Stimulated activated naive B cell treated with anti-CD40 and anti-IgM and Interleukin-4, amounts not matched to agents 10 μg/mL and 1 μg/mL and 100 μg/mL, for 72 hours (primary cell): ENCODE data around the gene AGTR2.
"Not testable (repeated sequence)": the region's sequence is repeated elsewhere in the genome, so short reads cannot be mapped to it uniquely, and the experiment has no call there.

Experiments
- ATAC-seq, 2 donors: fragments of 150-1000 bp; cut with Tn5 transposase; replicated peaks; 2 replicates each; pipeline ENCODE4 v1.10.0; 2021; ENCODE audit warnings: moderate library complexity in 1 of 2
- DNase-seq: peaks from one replicate; pipeline ENCODE4 v3.0.0; 2021
- H3K27ac Mint-ChIP-seq: one replicate; pipeline ENCODE4 v1.8.0; 2022; ENCODE audit warnings: mild to moderate bottlenecking, mixed read lengths
- H3K27me3 Mint-ChIP-seq, 2 donors: one replicate each; pipeline ENCODE4 v1.8.0; 2022; ENCODE audit warnings: mixed read lengths in 2 of 2
- H3K36me3 Mint-ChIP-seq, 2 donors: one replicate each; pipeline ENCODE4 v1.8.0; 2022; ENCODE audit warnings: mixed read lengths in 2 of 2, mild to moderate bottlenecking in 1 of 2
- H3K4me1 Mint-ChIP-seq, 2 donors: one replicate each; pipeline ENCODE4 v1.8.0; 2022; ENCODE audit warnings: mixed read lengths in 2 of 2, mild to moderate bottlenecking in 1 of 2
- H3K4me3 Mint-ChIP-seq, 2 donors: one replicate each; pipeline ENCODE4 v1.8.0; 2022; ENCODE audit warnings: mild to moderate bottlenecking in 2 of 2, mixed read lengths in 2 of 2, moderate library complexity in 1 of 2
- H3K9me3 Mint-ChIP-seq, 2 donors: one replicate each; pipeline ENCODE4 v1.8.0; 2022; ENCODE audit warnings: mixed read lengths in 2 of 2, mild to moderate bottlenecking in 1 of 2

Gene AGTR2, protein sequence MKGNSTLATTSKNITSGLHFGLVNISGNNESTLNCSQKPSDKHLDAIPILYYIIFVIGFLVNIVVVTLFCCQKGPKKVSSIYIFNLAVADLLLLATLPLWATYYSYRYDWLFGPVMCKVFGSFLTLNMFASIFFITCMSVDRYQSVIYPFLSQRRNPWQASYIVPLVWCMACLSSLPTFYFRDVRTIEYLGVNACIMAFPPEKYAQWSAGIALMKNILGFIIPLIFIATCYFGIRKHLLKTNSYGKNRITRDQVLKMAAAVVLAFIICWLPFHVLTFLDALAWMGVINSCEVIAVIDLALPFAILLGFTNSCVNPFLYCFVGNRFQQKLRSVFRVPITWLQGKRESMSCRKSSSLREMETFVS

DNA sequence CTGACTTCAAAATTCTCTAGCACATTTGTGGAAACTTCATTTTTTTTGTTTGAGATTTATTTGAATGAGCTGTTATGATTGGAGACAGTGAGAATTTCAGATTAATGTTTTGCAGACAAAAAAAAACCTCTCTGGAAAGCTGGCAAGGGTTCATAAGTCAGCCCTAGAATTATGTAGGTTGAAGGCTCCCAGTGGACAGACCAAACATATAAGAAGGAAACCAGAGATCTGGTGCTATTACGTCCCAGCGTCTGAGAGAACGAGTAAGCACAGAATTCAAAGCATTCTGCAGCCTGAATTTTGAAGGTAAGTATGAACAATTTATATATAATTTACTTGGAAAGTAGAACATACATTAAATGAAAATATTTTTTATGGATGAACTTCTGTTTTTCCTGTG lies at the start of gene AGTR2:
Gene AGTR2 (plus strand): TSS at position 234 of the 400 bp plus-strand sequence. CDS start 1,537 bp downstream, outside the sequence.
- no peaks in the 10 kb centered on the region for H3K36me3 Mint-ChIP-seq

DNA sequence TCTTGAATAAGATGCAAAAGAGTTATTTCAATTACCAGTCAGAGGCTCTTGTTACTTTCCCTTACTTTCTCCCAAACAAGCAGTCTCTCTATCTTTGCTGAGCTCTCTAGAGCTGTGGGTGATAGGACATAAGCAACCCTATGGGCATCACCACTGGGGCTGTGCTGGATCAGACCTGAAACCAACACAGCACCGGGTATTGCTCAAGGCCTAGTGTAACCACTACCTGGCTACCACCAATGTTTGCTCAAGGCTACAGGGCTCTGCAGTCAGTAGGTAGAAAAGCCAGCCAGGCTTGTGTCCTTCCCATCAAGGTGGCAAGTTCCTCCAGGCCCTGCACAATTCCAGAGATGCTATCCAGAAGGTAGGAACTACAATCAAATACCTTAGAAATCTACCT lies 35.3 kb upstream of the AGTR2 start:
- Mint-ChIP-seq H3K9me3 (peaks cover 0 to 1% of the 10 kb centered on the region in 2 donors), H3K36me3 (no peaks in the 10 kb centered on the region), H3K4me3 (no peak overlapping the region), H3K27me3 (no peaks in the 10 kb centered on the region), H3K27ac (no peak overlapping the region), H3K4me1 (no peaks in the 10 kb centered on the region)
- DNase-seq, result no peak
- no peak for ATAC-seq

More for the DNA sequence above, at the start of gene AGTR2:
- Mint-ChIP-seq H3K27ac (no peak within 1 kb of the TSS), H3K9me3 (peaks cover 0 to 3% of the 10 kb centered on the region in 2 donors), H3K4me3 (no peak within 1 kb of the TSS), H3K4me1 (no peaks in the 10 kb centered on the region), H3K27me3 (no peaks in the 10 kb centered on the region)
- DNase-seq (no peak), ATAC-seq (no peak)

DNA sequence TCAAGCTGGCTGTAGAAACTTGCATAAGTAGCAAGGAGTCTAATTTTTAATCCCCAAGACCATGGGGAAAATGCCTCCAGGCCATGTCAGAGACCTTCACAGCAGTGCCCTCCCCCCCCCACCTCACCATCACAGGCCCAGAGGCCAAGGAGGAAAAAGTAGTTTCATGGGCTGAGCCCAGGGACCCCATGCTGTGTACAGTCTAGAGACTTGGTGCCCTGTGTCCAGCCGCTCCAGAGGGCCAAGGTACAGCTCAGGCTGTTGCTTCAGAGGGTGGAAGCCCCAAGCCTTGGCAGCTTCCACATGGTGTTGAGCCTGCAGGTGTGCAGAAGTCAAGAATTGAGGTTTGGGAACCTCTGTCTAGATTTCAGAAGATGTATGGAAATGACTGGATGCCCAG lies 29.3 kb upstream of the AGTR2 start:
- H3K9me3 Mint-ChIP-seq, H3K36me3 Mint-ChIP-seq, H3K27ac Mint-ChIP-seq, H3K4me3 Mint-ChIP-seq, DNase-seq, H3K4me1 Mint-ChIP-seq, H3K27me3 Mint-ChIP-seq, ATAC-seq: not testable (repeated sequence)

DNA sequence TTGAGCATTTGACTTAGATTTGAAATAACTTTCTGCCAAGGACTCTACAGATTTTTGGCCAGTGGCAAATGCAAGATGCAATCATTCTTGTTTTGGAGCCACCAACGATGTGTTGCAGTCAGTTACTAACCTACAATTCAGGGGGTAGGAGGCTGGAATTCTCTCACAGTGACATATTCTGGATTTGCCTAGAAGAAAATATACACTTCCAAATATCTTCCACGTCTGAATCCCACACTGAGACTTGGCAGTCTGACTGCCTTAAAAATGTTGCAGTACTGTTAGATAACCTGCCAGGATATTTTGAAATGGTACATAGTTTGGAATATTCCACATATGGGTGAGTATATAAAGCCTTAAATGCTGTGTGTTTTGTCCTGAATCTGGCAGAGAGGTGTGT lies 27.6 kb upstream of the AGTR2 start:
- ATAC-seq (no peak), DNase-seq (no peak)
- no peaks in the 10 kb centered on the region for H3K9me3 Mint-ChIP-seq
- no peak overlapping the region for H3K27ac Mint-ChIP-seq
- H3K4me1 Mint-ChIP-seq, result no peaks in the 10 kb centered on the region
- H3K27me3 Mint-ChIP-seq, result no peaks in the 10 kb centered on the region
- no peak overlapping the region for H3K4me3 Mint-ChIP-seq
- no peaks in the 10 kb centered on the region for H3K36me3 Mint-ChIP-seq

DNA sequence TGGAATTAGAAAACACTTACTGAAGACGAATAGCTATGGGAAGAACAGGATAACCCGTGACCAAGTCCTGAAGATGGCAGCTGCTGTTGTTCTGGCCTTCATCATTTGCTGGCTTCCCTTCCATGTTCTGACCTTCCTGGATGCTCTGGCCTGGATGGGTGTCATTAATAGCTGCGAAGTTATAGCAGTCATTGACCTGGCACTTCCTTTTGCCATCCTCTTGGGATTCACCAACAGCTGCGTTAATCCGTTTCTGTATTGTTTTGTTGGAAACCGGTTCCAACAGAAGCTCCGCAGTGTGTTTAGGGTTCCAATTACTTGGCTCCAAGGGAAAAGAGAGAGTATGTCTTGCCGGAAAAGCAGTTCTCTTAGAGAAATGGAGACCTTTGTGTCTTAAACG lies 2.4 kb downstream of the AGTR2 start:
- DNase-seq (no peak), ATAC-seq (no peak)
- Mint-ChIP-seq H3K4me1 (no peaks in the 10 kb centered on the region), H3K27ac (no peak overlapping the region), H3K4me3 (no peak overlapping the region), H3K36me3 (no peaks in the 10 kb centered on the region), H3K27me3 (no peaks in the 10 kb centered on the region), H3K9me3 (peaks cover 0 to 2% of the 10 kb centered on the region in 2 donors)

DNA sequence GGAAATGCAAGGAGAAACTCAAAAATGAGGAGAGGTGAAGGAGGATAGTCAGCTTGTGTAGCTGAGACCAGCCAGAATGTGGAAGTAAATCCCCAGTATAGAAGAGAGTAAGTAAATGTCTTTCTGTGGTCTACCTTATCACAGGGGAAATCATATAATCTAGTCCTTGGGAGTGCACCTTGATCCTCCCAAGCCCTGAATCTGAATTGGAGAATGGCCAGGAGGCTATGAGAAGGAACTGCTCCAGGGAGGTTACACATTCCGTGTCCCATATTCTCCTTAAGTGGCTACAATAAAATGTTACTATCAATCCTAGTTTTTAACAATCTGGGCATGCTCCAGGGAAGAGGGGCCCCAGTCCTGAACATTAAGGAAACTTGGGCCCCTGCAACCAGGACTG lies 10.8 kb downstream of the AGTR2 start:
- DNase-seq (no peak), ATAC-seq (no peak)
- Mint-ChIP-seq H3K4me3 (no peak overlapping the region), H3K27ac (no peak overlapping the region), H3K36me3 (no peaks in the 10 kb centered on the region), H3K4me1 (no peaks in the 10 kb centered on the region), H3K27me3 (no peaks in the 10 kb centered on the region), H3K9me3 (peaks cover 4 to 5% of the 10 kb centered on the region in 2 donors)

DNA sequence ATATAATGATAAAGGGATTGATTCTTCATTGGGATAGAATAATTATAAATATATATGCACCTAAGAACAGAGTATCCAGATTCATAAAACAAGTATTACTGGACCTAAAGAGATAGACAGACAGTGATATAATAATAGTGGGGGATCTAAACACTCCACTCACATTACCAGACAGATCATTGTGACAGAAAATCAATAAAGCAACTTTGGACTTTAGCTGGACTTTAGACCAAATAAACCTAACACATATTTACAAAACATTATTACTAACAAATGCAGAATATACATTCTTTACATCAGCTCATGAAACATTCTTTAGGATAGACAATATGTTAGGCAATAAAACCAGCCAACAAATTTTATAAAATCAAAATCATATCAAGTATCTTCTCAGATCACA lies 14.6 kb downstream of the AGTR2 start:
- Mint-ChIP-seq H3K27me3 (no peaks in the 10 kb centered on the region), H3K4me1 (no peaks in the 10 kb centered on the region), H3K36me3 (no peaks in the 10 kb centered on the region), H3K9me3 (peaks cover 4 to 5% of the 10 kb centered on the region in 2 donors), H3K27ac (no peak overlapping the region), H3K4me3 (no peak overlapping the region)
- DNase-seq (no peak), ATAC-seq (no peak)

DNA sequence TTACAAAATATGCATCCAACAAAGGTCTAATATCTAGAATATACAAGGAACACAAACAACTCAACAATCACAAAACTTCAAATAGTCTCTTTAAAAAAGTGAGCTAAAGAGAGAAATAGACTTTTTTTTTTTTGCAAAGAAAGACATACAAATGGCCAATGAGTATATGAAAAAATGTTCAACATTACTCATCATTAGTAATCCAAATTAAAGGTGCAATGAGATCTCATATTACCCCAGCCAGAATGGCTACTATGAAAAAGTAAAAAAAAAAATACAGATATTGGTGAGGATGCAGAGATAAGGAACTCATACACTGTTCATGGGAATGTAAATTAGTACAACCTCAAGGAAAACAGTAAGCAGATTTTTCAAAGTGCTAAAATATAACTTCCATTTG lies 24.1 kb downstream of the AGTR2 start:
- H3K36me3 Mint-ChIP-seq, result no peaks in the 10 kb centered on the region
- H3K27ac Mint-ChIP-seq, result no peak overlapping the region
- DNase-seq (no peak), ATAC-seq (no peak)
- no peak overlapping the region for H3K4me3 Mint-ChIP-seq
- peaks cover 3 to 5% of the 10 kb centered on the region in 2 donors for H3K9me3 Mint-ChIP-seq
- no peaks in the 10 kb centered on the region for H3K4me1 Mint-ChIP-seq
- no peaks in the 10 kb centered on the region for H3K27me3 Mint-ChIP-seq

DNA sequence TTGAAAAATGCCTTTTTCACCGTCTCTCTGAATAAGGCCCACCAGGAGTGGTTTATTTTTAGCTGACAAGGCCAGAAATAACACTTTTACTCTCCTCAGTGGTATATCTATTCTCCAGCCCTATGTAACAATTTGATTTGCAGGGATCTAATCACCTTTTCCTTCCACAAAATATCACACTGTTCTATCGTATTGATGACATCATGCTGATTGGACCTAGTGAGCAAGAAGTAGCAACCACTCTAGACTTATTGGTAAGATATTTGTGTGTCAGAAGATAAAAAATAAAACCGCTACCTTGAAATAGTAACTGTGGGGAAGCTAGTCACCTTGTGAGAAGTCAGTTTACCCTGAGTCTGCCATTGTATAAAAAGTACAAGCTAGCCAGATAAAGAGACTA lies 27.7 kb downstream of the AGTR2 start:
- ATAC-seq (no peak), DNase-seq (no peak)
- H3K9me3 Mint-ChIP-seq, result no peaks in the 10 kb centered on the region
- H3K36me3 Mint-ChIP-seq, result no peaks in the 10 kb centered on the region
- no peaks in the 10 kb centered on the region for H3K27me3 Mint-ChIP-seq
- no peak overlapping the region for H3K27ac Mint-ChIP-seq
- H3K4me3 Mint-ChIP-seq, result no peak overlapping the region
- H3K4me1 Mint-ChIP-seq, result no peaks in the 10 kb centered on the region

DNA sequence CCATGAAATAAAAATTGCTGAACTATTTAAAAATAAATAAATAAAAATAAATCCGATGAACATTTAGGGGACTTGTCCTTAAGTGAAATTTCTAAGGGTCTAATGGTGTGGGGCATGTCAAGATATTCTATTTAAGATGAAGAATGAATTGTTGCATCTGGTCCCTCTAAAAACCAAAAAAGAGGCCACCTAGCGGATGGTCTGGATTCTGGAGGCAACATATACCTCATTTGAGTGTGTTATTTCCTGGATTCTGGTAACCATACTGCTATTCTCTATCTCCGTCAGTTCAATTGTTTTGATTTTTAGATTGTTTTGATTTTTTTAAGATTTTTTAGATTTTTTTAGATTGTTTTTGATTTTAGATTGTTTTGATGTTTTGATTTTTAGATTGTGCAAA lies 28.3 kb downstream of the AGTR2 start:
- no peak for DNase-seq
- H3K9me3 Mint-ChIP-seq, result no peaks in the 10 kb centered on the region

DNA sequence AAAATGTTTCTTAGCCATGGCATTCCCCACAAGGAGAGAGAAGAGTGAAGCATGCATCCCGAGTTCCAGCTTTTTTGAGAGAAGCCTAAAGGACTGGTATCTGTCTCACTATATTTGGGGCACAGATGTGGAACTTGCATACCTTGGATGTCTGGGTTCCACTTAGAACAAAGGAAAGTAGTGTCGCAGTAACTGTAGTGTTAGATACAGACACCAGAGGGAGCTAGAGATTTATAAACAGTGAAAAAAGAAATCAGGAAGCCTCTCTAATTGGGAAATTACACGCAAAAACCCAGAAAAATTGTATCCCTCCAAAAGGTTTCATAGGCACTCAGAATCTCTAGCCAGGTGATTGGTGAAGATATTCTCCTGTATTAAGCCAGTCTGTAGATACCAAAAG lies 34.4 kb downstream of the AGTR2 start:
- H3K36me3 Mint-ChIP-seq, result no peaks in the 10 kb centered on the region
- no peak overlapping the region for H3K27ac Mint-ChIP-seq
- DNase-seq (no peak), ATAC-seq (no peak)
- no peaks in the 10 kb centered on the region for H3K4me1 Mint-ChIP-seq
- no peaks in the 10 kb centered on the region for H3K9me3 Mint-ChIP-seq
- H3K4me3 Mint-ChIP-seq, result no peak overlapping the region
- peaks cover 0 to 5% of the 10 kb centered on the region in 2 donors for H3K27me3 Mint-ChIP-seq

More for the DNA sequence above, 28.3 kb downstream of the AGTR2 start:
- H3K36me3 Mint-ChIP-seq, result no peaks in the 10 kb centered on the region
- no peak for ATAC-seq
- no peak overlapping the region for H3K27ac Mint-ChIP-seq
- peaks cover 0 to 3% of the 10 kb centered on the region in 2 donors for H3K27me3 Mint-ChIP-seq
- no peak overlapping the region for H3K4me3 Mint-ChIP-seq
- no peaks in the 10 kb centered on the region for H3K4me1 Mint-ChIP-seq

DNA sequence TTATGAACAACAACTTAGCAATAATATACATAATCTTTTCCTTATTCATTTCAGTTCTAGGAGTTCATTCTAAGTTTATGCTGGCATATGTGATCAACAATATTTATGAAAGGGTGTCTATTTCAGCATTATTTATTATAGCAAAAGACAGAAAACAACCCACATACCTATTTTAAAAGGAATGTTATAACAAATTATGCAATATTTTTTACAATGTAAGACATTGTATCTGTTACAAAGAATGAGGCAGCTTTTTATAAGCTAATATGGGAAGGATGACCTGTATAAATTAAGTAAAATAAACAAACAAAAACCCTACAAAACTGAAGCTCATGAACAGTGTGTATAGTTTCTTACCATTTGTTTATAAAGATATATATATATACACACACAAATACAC lies 42.7 kb downstream of the AGTR2 start:
- ATAC-seq (no peak), DNase-seq (no peak)
- Mint-ChIP-seq H3K27me3 (no peaks in the 10 kb centered on the region), H3K4me3 (no peak overlapping the region), H3K27ac (no peak overlapping the region), H3K36me3 (no peaks in the 10 kb centered on the region), H3K9me3 (peaks cover 3 to 5% of the 10 kb centered on the region in 2 donors), H3K4me1 (no peaks in the 10 kb centered on the region)

DNA sequence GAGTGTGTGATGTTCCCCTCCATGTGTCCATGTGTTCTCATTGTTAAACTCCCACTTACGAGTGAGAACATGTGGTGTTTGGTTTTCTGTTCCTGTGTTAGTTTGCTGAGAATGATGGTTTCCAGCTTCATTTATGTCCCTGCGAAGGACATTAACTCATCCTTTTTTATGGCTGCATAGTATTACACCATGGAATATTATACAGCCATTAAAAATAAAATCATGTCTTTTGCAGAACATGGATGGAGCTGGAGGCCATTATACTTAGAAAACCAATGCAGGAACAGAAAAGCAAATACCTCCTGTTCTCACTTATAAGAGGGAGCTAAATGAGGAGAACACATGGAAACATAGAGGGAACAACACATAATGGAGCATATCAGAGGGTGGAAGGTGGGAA lies 46.5 kb downstream of the AGTR2 start:
- not testable (repeated sequence) for ATAC-seq, H3K27me3 Mint-ChIP-seq, H3K4me3 Mint-ChIP-seq, H3K9me3 Mint-ChIP-seq, H3K4me1 Mint-ChIP-seq, DNase-seq, H3K36me3 Mint-ChIP-seq, H3K27ac Mint-ChIP-seq
